T-helper 9 cell (primary cell): ENCODE results near the gene NBEA.
"Not testable (repeated sequence)": the region's sequence is repeated elsewhere in the genome, so short reads cannot be mapped to it uniquely, and the experiment has no call there.

Source experiments
- DNase-seq: peaks from one replicate; pipeline ENCODE4 v3.0.0-alpha.2; 2020

Gene NBEA

GRCh38 chr13:35092251-35092650 lies 150.2 kb downstream of the NBEA start:
- DNase-seq, result no peak

GRCh38 chr13:35092751-35093150 lies 150.7 kb downstream of the NBEA start:
- DNase-seq, result no peak

DNA sequence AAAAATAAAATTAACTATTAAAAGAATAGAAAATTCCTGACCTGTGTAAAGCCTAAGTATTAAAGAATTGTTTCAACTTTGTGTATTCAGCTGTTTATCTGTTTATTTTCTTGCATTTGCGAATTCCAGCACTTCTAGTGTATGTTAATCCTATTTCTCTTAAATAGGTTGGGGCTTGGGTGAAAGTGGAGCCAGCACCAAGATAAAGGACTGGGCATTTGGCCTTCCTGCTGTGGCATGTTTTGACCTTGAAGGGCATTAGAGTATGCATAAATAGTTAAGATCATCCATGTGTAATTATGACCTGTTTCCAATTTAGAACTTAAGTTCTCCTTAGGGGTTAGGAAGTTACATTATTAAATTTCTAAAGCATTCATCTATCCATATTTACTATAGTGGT lies 151.3 kb downstream of the NBEA start:
- DNase-seq, result no peak

DNA sequence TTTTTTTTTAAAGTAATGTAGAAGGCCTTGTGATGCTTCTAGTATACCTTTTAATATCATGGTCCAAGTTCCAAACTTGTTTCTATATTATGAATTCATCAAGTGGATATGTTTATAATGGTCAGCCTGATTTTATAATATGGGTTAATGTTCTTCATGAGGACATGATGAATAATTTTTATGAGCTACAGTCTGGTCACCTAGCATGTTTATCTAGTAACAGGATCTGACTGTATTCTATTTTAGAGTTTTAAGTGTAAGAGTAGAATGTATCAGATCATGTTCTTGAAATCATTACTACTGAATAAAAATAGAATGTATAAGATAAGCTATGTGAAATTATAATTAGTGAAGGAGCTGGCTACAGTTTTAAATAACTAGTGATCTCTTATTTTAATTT lies 164.7 kb downstream of the NBEA start:
- not testable (repeated sequence) for DNase-seq

GRCh38 chr13:35107535-35107934 lies 165.5 kb downstream of the NBEA start:
- no peak for DNase-seq

GRCh38 chr13:35113612-35114011 lies 171.5 kb downstream of the NBEA start:
- DNase-seq, result not testable (repeated sequence)

DNA sequence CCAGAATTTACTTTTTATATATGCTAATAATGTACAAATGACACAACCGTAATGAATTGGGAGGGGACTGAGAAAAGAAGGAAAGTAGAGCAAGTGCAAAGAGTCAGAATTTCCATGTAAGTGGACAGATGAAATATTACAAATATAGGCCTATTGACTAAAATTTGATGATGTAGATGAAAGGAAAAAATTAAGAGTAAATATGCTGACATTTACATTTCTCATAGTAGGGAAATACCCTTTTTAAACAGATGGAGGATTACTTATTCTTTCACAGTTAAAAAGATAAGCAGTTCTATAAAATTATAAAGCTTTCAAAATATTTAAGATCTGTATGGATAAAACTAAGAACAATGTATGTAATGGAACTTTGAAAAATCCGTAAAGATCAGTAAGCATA lies 185.4 kb downstream of the NBEA start:
- DNase-seq, result no peak

GRCh38 chr13:35129500-35129899 lies 187.4 kb downstream of the NBEA start:
- DNase-seq, result no peak

DNA sequence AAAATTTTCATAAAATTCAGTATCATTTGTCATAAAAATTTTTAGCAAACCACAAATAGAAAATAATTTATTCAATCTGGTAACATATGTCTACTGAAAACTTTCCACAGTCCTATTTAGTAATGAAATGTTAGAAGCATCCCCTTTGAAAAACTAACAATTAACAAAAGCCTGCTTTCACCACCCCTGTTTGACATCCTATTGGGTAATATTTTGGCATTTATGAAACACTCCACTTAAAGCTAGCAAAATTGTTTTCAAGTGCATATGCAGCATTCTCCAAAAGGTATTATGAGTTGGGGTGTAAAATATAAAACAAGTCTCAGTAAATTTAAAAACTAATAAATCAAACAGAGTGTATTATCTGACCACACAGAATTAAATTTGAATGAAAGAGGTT lies 189.4 kb downstream of the NBEA start:
- DNase-seq, result no peak

DNA sequence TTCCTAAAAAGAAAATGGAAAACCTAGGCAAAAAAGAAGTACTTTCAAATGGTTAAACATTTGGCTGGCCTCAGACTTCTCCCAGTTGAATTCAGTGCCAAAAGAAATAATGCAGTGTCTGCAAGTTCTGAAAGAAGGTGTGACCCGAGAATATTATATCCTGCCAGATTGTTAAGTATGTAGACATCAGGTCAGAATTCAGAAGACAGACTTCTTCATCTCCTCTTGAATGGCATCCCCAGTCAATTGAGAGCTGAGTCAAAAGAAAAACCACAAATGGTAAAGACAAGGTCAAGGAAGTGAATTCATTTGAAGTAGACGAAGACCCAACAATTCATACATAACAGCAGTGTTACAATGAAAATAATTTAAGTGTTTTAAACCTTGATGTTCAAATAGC lies 194.5 kb downstream of the NBEA start:
- no peak for DNase-seq

GRCh38 chr13:35139591-35139990 lies 197.5 kb downstream of the NBEA start:
- no peak for DNase-seq

DNA sequence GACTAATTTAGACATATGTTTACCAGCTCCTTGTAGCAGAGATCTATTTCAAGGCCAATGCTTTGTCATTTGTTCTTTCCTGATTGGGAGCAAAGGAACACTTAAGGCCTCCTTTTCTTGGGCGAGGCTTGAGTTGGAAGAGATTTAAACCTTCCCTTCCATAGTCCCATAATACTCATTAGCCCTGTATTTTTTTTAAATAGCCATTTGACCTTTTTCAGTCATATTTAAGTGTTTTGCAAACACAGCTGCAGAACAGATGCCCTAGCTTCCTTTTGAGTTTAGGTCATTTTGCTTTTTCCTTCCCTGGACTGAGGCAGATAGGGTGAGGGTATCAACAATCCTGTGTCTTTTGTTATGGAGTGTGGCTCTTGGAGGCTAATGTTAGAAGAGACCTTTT lies 198.3 kb downstream of the NBEA start:
- no peak for DNase-seq

- no peak for DNase-seq
Measured at GRCh38 chr13:35140831-35141230, 198.8 kb downstream of the NBEA start.

- DNase-seq, result no peak
Measured at GRCh38 chr13:35143123-35143522, 201.1 kb downstream of the NBEA start.

DNA sequence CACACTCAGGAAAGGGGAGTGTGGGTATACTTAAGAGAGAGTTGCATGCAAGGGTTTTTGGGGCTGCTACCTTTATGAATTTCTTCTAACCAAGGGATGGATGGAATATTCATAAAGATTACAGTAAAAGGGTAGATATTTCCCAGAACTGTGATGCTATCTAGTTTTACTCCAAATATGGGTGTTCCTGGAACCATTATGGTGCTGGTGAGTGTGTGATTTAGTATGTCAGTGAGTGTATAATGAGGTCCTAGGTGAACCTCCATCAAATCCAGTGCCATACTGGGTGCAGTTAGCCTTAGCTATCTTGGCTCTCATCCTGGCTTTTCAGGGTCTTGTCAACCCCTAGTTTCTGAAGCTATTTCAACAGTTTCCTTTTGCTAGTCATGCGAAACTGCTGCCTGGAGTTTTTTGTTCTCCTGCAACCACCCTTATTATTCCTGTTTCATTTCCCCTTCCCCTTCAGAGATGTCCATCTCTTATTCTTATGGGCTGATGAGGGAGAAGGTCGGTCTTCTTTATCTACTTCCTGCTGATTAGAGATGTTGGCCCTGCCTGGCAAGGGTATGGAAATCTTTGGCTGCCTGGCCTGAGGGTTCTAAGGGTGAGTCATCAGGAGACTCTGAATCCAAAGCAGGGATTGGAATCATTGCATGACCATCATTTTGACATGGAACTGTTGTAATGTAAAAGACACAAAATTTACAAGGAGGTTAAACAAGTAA lies 202.3 kb downstream of the NBEA start:
- no peak for DNase-seq

GRCh38 chr13:35146686-35147085 lies 204.6 kb downstream of the NBEA start:
- no peak for DNase-seq

- no peak for DNase-seq
Measured at GRCh38 chr13:35157143-35157755, 215.2 kb downstream of the NBEA start.

DNA sequence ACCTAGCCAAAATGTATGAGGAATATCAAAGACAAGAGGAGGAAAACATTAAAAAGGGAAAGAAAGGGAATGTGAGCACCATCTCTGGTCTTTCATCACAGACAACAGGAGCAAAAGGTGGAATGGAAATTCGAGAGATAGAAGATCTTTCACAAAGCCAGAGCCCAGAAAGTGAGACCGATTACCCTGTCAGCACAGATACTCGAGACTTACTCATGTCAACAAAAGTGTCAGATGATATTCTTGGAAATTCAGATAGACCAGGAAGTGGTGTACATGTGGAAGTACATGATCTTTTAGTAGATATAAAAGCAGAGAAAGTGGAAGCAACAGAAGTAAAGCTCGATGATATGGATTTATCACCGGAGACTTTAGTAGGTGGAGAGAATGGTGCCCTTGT lies 217.0 kb downstream of the NBEA start:
- DNase-seq, result no peak

DNA sequence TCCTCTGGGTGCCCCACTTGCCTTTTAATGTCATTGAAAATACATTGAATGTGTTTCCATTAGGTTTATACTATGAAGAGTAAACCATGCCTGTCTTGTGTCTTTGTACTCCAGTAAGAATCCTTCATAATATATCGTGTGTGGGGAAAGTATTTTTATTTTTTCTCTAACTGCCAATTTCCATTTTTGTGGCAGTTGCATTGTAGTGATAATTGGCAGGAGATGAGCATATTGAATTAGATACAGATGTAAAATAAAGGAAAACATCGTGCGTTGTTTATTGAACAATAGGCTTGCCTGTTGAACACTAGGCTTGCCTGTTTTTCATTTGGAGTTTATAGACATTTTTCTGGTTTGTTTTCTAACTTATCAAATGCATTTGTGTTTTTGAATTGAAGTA lies 218.8 kb downstream of the NBEA start:
- DNase-seq, result no peak

GRCh38 chr13:35162420-35162819 lies 220.3 kb downstream of the NBEA start:
- no peak for DNase-seq

GRCh38 chr13:35163674-35164073 lies 221.6 kb downstream of the NBEA start:
- no peak for DNase-seq

GRCh38 chr13:35164324-35164932 lies 222.4 kb downstream of the NBEA start:
- no peak for DNase-seq

- no peak for DNase-seq
Measured at GRCh38 chr13:35165205-35165604, 223.1 kb downstream of the NBEA start.

DNA sequence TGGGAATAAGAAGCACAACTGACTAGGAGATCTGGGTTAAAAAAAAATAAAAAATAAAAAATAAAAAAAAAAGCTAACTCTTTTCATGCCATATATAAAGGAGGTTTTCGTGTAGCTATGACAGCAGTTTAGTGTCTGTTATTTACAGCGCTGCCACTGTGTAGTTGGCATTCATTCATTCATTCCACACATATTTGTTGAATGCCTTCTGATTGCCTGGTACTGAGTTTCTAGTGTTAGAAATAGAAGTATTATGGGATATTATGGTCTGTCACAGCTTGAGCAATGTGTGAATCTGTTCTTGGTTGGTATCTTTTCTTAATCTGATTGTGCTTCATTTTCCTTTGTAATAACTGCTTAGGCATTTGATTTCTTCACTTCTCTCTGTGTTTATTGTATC lies 237.4 kb downstream of the NBEA start:
- DNase-seq, result no peak
